ENCODE data around the gene BEND6. TPM values are rescaled to one million over a fixed set of nuclear protein-coding genes. Genes with fewer than 3 reads are reported as not detected.

BEND6 gene
- total and polyA plus RNA-seq, 10 of the 15 experiments (the other 5 are each of a cell fraction or from before 2014, with no cell fraction given), result 0.79 to 2.8 (median 1.6) TPM

- TF ChIP-seq, protein P1, sequence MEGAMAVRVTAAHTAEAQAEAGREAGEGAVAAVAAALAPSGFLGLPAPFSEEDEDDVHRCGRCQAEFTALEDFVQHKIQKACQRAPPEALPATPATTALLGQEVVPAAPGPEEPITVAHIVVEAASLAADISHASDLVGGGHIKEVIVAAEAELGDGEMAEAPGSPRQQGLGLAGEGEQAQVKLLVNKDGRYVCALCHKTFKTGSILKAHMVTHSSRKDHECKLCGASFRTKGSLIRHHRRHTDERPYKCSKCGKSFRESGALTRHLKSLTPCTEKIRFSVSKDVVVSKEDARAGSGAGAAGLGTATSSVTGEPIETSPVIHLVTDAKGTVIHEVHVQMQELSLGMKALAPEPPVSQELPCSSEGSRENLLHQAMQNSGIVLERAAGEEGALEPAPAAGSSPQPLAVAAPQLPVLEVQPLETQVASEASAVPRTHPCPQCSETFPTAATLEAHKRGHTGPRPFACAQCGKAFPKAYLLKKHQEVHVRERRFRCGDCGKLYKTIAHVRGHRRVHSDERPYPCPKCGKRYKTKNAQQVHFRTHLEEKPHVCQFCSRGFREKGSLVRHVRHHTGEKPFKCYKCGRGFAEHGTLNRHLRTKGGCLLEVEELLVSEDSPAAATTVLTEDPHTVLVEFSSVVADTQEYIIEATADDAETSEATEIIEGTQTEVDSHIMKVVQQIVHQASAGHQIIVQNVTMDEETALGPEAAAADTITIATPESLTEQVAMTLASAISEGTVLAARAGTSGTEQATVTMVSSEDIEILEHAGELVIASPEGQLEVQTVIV (IDR thresholded peaks at IDR 0.05; ENCODE audit: borderline replicate concordance, partially characterized antibody), result no peak
- TF ChIP-seq MLLT1 (IDR thresholded peaks at IDR 0.05), result no peak
- no peak for TF ChIP-seq EP300 (IDR thresholded peaks at IDR 0.05; ENCODE audit: borderline replicate concordance in 1 of 2, control insufficient read depth in 1 of 2, low read depth in 2 of 2, low read length in 2 of 2)
- no peak for TF ChIP-seq DPF2 (IDR thresholded peaks at IDR 0.05)
Observed at GRCh38 chr6:57019434-57019833, 64.5 kb downstream of the BEND6 start (continued).

DNA sequence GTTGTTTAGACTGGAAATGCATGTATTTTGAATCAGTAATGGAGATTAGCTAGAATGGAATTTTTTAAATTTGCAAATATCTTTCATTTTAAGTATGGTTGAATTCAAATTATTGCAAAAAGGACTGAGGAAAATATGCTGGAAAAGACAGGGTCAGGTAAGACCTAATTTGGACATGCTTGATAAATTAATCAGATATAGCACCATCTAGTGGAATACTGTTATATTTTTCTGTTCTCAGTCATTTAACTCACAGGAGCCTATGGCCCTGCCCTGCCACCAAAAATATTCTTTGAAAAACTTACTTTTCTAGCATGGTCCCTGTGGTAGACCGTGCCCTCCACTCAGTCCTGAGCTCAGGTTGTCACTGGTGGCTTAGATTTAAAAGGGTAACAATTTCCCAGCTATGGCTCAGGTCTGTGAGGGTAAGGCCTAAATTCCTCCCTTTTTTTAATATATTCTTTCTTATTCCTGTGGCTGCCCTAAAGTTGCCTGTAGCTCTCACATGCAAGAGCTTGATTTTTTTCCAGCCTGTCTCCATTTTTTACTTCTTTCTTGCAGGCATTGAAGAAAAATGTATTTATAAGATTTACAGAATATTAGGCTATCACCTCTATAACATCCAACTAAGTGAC lies 66.3 kb downstream of the BEND6 start:
- Histone ChIP-seq H3K79me2 (ENCODE audit: control insufficient read depth, insufficient read depth, low read length) (no peaks in the 10 kb centered on the region), H3K36me3 (ENCODE audit: control insufficient read depth in 2 of 2, insufficient read depth in 2 of 2, low read length in 1 of 2) (no peaks in the 10 kb centered on the region), H3K4me3 (no peak overlapping the region), H3K4me2 (ENCODE audit: control insufficient read depth, insufficient read depth) (no peak overlapping the region), H3K27me3 (replicated peaks in 1 of 2; ENCODE audit: control insufficient read depth in 2 of 2, insufficient read depth in 2 of 2, low read length in 1 of 2) (no peaks in the 10 kb centered on the region), H3K9me3 (replicated peaks; ENCODE audit: control insufficient read depth, insufficient read depth, low read length) (peaks cover 5% of the 10 kb centered on the region; the same call in 1 of the 3 replicates), H4K20me1 (ENCODE audit: control insufficient read depth, insufficient read depth) (no peaks in the 10 kb centered on the region), H3K27ac (ENCODE audit: control insufficient read depth, insufficient read depth) (no peak overlapping the region), H3K9ac (ENCODE audit: control insufficient read depth, insufficient read depth, low read length) (no peak overlapping the region), H3K4me1 (ENCODE audit: control insufficient read depth, insufficient read depth, low read length) (no peaks in the 10 kb centered on the region), H2AFZ (ENCODE audit: control insufficient read depth, low read depth, low read length) (no peak overlapping the region; the same call in 1 of the 2 replicates)
- ChIA-PET POLR2A (no interaction called here), CTCF (interaction anchor here (0.7 to 5.2 kb wide), 24 partner anchors 9 to 295 kb away, joined by 3 to 110 read pairs (median 4); partner anchors contain the start of genes KIAA1586 and PRIM2), RAD21 (ENCODE audit: unreplicated experiment) (interaction anchor here (4.9 kb wide), 1 partner anchor 117 kb away, joined by 35 read pairs; no protein-coding TSS in a partner anchor), SMC1A (ENCODE audit: uncharacterized antibody, unreplicated experiment) (interaction anchor here (0.7 to 5.2 kb wide), 12 partner anchors 12 to 602 kb away, joined by 3 to 65 read pairs (median 3); no protein-coding TSS in a partner anchor)
- in situ Hi-C loops (cut with MboI) (loop anchor here (5.0 kb wide), 1 partner anchor 114 kb away; no protein-coding TSS in a partner anchor), intact Hi-C loops (cut with micrococcal nuclease; ENCODE audit: unreplicated experiment) (loop anchor here (1.0 to 5.0 kb wide), 3 partner anchors 66 to 296 kb away; partner anchors contain the start of genes BEND6 and PRIM2)
- ATAC-seq, result peak; percentile 94
- DNase-seq (ENCODE audit: low read depth, low spot score), result no peak
- 0% methylated on average over 1 of the region's 1 CpG for WGBS (ENCODE audit: insufficient coverage, insufficient replicate concordance, low lambda C conversion rate, missing lambda C conversion rate)
- TF ChIP-seq ASH2L (IDR thresholded peaks at IDR 0.05; ENCODE audit: borderline replicate concordance, low read depth) (no peak), RAD21 (IDR thresholded peaks at IDR 0.05; ENCODE audit: insufficient read depth, low read depth, low read length) (peak; percentile 27; the same call in 1 of the 2 replicates), SMC3 (IDR thresholded peaks at IDR 0.05; ENCODE audit: borderline replicate concordance, low read length) (peak; percentile 56; the same call in 1 of the 2 replicates), ZNF622 (IDR thresholded peaks at IDR 0.05) (no peak), CTCF (IDR thresholded peaks at IDR 0.05 in 2 of 3, conservative IDR thresholded peaks at IDR 0.05 in 1 of 3; ENCODE audit: control insufficient read depth in 2 of 3, extremely low read depth in 1 of 3, insufficient read depth in 1 of 3, low read depth in 3 of 3, low read length in 3 of 3) (peak; percentile 38 to 47 (median 43); a peak in 4 of 6 replicates)
- peak; percentile 93 for FAIRE-seq
- no TSS peak for BruUV-seq (replicated peaks)
